Measurements from ENCODE around the gene GPR162.

GPR162 gene

DNA sequence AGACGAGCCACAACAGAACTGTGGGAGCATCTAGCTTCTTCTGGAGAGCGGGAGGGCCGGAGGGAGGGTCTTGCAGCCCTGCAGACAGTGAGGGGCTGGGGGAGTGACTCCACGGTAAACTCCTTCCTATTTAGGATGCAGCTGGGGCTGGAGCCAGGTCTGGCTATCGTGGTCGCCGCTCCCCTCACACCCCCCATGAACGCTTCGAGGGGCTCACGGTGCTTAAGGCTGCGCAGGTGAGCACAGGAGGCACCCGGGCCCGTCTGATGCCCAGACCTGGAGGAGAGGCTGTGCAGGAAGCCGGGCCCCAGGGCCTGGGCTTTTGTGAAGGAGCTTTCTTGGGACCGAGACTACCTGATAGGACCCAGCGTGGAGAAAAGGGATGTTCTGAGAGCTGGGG, 15.2 kb downstream of the GPR162 start:
- TF ChIP-seq TAF1 (IDR thresholded peaks at IDR 0.05; ENCODE audit: low read depth) (no peak), NFIC (IDR thresholded peaks at IDR 0.05) (no peak), RAD21 (IDR thresholded peaks at IDR 0.05; ENCODE audit: low read depth) (no peak), TCF12 (IDR thresholded peaks at IDR 0.05; ENCODE audit: low read depth) (no peak), FOXM1 (IDR thresholded peaks at IDR 0.05; ENCODE audit: borderline replicate concordance, low read depth) (no peak), TEAD4 (IDR thresholded peaks at IDR 0.05) (no peak)
- TF ChIP-seq, protein P1, sequence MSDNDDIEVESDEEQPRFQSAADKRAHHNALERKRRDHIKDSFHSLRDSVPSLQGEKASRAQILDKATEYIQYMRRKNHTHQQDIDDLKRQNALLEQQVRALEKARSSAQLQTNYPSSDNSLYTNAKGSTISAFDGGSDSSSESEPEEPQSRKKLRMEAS (IDR thresholded peaks at IDR 0.05) = no peak

DNA sequence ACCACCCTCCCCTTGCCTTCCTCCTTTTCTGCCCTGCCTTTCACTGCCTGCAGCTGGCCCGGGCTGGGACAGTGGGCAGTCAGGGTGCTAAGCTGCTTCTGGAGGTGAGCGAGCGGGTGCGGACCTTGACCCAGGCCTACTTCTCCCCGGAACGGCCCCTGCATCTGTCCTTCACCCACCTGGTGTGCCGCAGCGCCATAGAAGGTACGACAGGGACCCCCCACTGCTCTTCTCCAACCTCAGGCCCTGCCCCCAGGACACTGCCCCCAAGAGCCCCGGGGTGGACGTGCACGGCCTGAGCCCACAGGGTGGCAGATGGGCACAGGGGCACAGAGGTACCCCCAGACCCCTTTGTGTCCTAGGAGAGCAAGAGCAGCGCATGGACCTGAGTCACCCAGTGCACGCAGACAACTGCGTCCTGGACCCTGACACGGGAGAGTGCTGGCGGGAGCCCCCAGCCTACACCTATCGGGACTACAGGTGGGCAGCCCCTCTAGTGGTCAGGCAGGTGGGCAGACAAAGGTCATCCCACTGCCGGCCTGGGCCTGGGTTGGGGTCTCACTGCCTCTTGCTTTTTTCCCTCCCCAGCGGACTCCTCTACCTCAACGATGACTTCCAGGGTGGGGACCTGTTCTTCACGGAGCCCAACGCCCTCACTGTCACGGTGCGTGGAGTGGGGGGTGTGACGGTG, 15.9 kb downstream of the GPR162 start:
- TF ChIP-seq EP300 (IDR thresholded peaks at IDR 0.05; ENCODE audit: borderline replicate concordance) = no peak

DNA sequence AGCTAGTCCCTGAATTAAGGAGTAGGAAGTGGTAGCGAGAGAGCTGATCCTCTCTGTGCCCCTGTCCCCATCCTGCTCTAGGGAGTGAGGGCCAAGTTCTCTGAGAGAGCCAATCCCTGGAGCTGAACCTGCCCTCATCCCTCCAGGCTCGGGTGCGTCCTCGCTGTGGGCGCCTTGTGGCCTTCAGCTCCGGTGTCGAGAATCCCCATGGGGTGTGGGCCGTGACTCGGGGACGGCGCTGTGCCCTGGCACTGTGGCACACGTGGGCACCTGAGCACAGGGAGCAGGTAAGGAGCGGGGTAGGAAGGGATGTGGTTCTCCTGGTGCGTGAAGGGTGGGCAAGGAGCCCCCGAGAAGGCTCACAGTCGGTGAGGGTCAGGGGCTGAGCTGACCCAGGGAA, 17.2 kb downstream of the GPR162 start:
- TF ChIP-seq CEBPB (IDR thresholded peaks at IDR 0.05) (no peak), YY1 (IDR thresholded peaks at IDR 0.05; ENCODE audit: low read depth) (no peak), EGR1 (IDR thresholded peaks at IDR 0.05) (no peak), TEAD4 (IDR thresholded peaks at IDR 0.05) (no peak), TCF12 (IDR thresholded peaks at IDR 0.05; ENCODE audit: low read depth) (no peak), RAD21 (IDR thresholded peaks at IDR 0.05; ENCODE audit: low read depth) (no peak), TAF1 (IDR thresholded peaks at IDR 0.05; ENCODE audit: low read depth) (no peak), ZBTB7A (IDR thresholded peaks at IDR 0.05; ENCODE audit: low read depth) (no peak)
- TF ChIP-seq, protein P2, sequence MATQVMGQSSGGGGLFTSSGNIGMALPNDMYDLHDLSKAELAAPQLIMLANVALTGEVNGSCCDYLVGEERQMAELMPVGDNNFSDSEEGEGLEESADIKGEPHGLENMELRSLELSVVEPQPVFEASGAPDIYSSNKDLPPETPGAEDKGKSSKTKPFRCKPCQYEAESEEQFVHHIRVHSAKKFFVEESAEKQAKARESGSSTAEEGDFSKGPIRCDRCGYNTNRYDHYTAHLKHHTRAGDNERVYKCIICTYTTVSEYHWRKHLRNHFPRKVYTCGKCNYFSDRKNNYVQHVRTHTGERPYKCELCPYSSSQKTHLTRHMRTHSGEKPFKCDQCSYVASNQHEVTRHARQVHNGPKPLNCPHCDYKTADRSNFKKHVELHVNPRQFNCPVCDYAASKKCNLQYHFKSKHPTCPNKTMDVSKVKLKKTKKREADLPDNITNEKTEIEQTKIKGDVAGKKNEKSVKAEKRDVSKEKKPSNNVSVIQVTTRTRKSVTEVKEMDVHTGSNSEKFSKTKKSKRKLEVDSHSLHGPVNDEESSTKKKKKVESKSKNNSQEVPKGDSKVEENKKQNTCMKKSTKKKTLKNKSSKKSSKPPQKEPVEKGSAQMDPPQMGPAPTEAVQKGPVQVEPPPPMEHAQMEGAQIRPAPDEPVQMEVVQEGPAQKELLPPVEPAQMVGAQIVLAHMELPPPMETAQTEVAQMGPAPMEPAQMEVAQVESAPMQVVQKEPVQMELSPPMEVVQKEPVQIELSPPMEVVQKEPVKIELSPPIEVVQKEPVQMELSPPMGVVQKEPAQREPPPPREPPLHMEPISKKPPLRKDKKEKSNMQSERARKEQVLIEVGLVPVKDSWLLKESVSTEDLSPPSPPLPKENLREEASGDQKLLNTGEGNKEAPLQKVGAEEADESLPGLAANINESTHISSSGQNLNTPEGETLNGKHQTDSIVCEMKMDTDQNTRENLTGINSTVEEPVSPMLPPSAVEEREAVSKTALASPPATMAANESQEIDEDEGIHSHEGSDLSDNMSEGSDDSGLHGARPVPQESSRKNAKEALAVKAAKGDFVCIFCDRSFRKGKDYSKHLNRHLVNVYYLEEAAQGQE (IDR thresholded peaks at IDR 0.05; ENCODE audit: low read depth) = no peak

DNA sequence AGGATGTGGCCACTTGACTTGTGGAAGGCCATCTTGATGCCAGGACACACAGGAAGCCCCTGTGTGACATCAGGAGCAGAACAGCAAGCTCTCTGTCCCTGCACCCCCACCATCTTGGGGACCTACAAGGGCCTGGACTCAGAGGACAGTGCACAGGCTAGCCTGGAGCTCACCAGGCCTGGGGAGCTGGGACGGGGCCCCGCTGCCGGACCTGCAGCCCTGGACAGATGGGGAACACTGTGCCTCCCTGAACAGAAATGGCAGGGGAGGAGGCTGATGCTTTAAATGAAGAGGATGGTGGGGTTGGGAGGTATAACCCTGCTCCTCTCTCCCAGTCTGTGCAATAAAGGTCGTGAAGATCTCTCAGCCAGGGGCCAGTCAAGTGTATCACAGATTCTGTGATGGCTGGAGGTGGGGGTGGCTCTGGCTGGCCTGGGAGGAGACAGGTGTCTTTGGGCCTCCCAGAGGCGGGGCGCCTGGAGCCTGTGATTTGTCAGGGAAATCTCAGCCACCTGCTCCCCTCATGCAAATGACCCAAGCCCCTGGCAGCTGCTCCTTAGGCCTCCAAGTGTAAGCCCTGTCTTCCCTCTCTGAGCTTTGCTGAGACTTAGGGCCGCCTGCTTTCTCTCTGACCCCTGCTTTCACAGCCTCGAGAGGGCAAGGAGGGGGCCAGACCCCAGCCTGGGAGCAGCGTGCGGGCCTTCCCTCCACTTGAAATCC, 18.0 kb downstream of the GPR162 start:
- TF ChIP-seq YY1 (IDR thresholded peaks at IDR 0.05; ENCODE audit: low read depth) (no peak), FOXM1 (IDR thresholded peaks at IDR 0.05; ENCODE audit: borderline replicate concordance, low read depth) (no peak), CEBPB (IDR thresholded peaks at IDR 0.05) (no peak), TCF12 (IDR thresholded peaks at IDR 0.05; ENCODE audit: low read depth) (no peak), CREB1 (IDR thresholded peaks at IDR 0.05; ENCODE audit: low read depth) (no peak), EGR1 (IDR thresholded peaks at IDR 0.05) (no peak), ZBTB7A (IDR thresholded peaks at IDR 0.05; ENCODE audit: low read depth) (no peak), RAD21 (IDR thresholded peaks at IDR 0.05; ENCODE audit: low read depth) (no peak), EP300 (IDR thresholded peaks at IDR 0.05; ENCODE audit: borderline replicate concordance) (no peak)
- TF ChIP-seq, protein P2 (IDR thresholded peaks at IDR 0.05; ENCODE audit: low read depth) = no peak
- TF ChIP-seq, protein P3, sequence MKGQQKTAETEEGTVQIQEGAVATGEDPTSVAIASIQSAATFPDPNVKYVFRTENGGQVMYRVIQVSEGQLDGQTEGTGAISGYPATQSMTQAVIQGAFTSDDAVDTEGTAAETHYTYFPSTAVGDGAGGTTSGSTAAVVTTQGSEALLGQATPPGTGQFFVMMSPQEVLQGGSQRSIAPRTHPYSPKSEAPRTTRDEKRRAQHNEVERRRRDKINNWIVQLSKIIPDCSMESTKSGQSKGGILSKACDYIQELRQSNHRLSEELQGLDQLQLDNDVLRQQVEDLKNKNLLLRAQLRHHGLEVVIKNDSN (IDR thresholded peaks at IDR 0.05) = no peak

DNA sequence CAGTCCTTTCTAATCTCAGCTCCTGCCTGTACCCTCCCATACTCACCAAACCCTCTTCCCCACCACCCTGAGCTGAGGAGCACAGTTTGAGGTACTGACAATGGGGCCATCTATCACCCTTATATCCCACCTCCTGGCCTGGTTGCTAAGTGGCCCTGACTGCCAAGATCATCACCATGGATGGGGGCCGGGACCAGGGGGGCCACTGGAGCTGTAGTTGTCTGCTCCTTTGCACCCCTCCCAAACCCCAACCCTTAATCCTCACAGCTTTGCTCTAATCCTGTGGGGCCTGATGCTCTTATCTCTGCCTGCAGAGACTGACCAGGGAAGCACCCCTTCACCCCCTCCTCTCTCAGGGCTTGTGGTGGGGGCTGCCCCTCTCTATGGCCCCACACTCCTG, 18.7 kb downstream of the GPR162 start:
- TF ChIP-seq FOXM1 (IDR thresholded peaks at IDR 0.05; ENCODE audit: borderline replicate concordance, low read depth) (no peak), EGR1 (IDR thresholded peaks at IDR 0.05) (no peak), TEAD4 (IDR thresholded peaks at IDR 0.05) (no peak), CREB1 (IDR thresholded peaks at IDR 0.05; ENCODE audit: low read depth) (no peak), EP300 (IDR thresholded peaks at IDR 0.05; ENCODE audit: borderline replicate concordance) (no peak), ZBTB7A (IDR thresholded peaks at IDR 0.05; ENCODE audit: low read depth) (no peak), RAD21 (IDR thresholded peaks at IDR 0.05; ENCODE audit: low read depth) (no peak)

DNA sequence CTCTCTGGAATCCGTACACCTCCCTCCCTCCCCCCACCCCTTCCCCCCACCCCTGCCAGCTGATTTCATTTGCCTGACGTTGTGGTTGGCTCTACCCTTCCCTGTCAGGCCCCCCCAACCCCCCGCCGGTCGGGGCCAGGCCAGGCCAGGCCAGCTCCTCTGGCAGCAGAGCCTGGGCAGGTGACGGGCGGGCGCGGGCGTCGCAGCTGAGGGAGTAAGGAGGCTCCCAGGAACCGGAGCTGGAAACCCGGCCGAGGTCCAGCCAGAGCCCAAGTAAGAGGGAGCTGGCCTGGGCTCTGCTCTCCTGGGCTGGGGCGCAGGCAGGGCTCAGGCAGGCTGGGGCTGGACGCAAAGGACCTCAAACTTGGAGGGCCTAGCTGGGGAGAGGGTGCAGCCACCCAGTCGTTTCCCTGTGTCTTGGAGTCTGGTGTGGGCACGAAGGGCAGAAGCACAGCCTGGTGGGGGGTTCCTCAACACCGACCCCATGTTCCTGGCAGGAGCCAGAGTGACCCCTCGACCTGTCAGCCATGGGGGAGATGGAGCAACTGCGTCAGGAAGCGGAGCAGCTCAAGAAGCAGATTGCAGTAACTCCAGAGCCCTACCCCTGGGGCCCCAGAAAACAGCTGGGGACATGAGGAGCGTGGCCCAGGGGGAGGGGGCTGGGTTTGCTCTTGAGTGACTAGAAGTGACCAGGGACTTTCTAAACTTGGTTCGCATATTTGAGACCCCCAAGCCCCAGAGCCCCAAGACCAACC, 19.3 kb downstream of the GPR162 start, which contains the start of gene GNB3:
Gene GNB3 (plus strand): TSS at position 165 of the 755 bp plus-strand sequence. CDS start 363 bp downstream, at position 528.
- TF ChIP-seq EP300 (IDR thresholded peaks at IDR 0.05; ENCODE audit: borderline replicate concordance) (no peak), EGR1 (IDR thresholded peaks at IDR 0.05) (no peak), CEBPB (IDR thresholded peaks at IDR 0.05) (no peak), ZBTB7A (IDR thresholded peaks at IDR 0.05; ENCODE audit: low read depth) (no peak), FOXM1 (IDR thresholded peaks at IDR 0.05; ENCODE audit: borderline replicate concordance, low read depth) (no peak), NFIC (IDR thresholded peaks at IDR 0.05) (no peak), RAD21 (IDR thresholded peaks at IDR 0.05; ENCODE audit: low read depth) (no peak), CREB1 (IDR thresholded peaks at IDR 0.05; ENCODE audit: low read depth) (no peak), YY1 (IDR thresholded peaks at IDR 0.05; ENCODE audit: low read depth) (no peak), TCF12 (IDR thresholded peaks at IDR 0.05; ENCODE audit: low read depth) (no peak), TAF1 (IDR thresholded peaks at IDR 0.05; ENCODE audit: low read depth) (no peak), TEAD4 (IDR thresholded peaks at IDR 0.05) (no peak)
- TF ChIP-seq, protein P2 (IDR thresholded peaks at IDR 0.05; ENCODE audit: low read depth) = no peak
- TF ChIP-seq, protein P3 (IDR thresholded peaks at IDR 0.05) = no peak
- TF ChIP-seq, protein P1 (IDR thresholded peaks at IDR 0.05) = no peak
